Esophagus muscularis mucosa (tissue), 3 donors: ENCODE measurements around the gene C22orf15.

Experiments
- POLR2A ChIP-seq: fragments of 450-650 bp; IDR thresholded peaks from one replicate; pipeline ENCODE4 v1.6.1; 2017; ENCODE audit warnings: antibody characterized with exemption, moderate library complexity, mild to moderate bottlenecking, low read depth
- TF ChIP-seq, protein P1 (sequence below), 3 experiments: fragments of 200-600 bp in 2 of 3; fragments of 450-650 bp in 1 of 3; sonication (generic) in 2 of 3; IDR thresholded peaks; one replicate each; pipeline ENCODE4 v1.5.1; 2017 to 2019; ENCODE audit warnings: antibody characterized with exemption in 3 of 3, mild to moderate bottlenecking in 2 of 3, moderate library complexity in 1 of 3

DNA sequence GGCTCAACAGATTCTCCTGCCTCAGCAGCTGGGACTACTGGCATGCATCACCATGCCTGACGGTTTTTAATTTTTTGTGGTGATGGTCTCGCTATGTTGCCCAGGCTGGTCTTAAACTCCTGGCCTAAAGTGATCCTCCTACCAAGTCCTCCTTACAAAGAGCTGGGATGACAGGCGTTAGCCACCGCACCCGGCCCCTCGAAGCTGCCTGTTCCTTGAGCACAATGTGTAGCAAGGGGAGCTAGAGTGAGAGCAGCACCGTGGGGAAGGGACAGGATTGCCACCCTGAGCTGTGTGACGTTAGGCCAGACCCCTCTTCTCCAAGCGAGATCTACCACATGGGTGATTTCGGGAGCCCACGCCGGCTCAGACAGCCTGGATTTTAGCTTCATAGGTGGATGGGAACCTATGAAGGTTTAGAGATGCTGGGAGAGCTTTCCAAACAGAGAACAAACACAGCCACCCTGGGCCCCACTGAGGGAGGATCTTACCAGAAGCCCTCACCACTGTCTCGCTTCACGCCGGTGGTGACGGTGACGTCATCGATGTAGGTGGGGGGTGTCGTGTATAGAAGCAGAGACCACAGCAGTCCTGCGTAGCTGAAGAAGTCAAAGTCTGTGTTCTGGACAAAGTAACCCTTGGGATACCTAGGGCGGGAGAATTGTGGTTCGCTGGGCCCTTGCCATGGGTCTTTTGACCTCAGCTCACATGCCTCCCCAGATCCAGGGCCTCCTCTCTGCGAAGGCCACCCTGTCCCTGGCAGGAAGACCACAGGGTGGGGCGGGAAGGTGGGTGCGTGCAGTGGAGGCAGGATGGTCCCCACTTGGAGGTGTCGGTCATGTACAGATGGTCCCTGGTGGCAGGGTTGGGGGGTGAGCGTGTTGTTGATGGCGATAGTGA is 48.8 kb upstream of the C22orf15 start:
- TF ChIP-seq, protein P1, sequence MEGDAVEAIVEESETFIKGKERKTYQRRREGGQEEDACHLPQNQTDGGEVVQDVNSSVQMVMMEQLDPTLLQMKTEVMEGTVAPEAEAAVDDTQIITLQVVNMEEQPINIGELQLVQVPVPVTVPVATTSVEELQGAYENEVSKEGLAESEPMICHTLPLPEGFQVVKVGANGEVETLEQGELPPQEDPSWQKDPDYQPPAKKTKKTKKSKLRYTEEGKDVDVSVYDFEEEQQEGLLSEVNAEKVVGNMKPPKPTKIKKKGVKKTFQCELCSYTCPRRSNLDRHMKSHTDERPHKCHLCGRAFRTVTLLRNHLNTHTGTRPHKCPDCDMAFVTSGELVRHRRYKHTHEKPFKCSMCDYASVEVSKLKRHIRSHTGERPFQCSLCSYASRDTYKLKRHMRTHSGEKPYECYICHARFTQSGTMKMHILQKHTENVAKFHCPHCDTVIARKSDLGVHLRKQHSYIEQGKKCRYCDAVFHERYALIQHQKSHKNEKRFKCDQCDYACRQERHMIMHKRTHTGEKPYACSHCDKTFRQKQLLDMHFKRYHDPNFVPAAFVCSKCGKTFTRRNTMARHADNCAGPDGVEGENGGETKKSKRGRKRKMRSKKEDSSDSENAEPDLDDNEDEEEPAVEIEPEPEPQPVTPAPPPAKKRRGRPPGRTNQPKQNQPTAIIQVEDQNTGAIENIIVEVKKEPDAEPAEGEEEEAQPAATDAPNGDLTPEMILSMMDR (IDR thresholded peaks at IDR 0.05) = no peak
- no peak for TF ChIP-seq POLR2A
